Stimulated activated naive CD4-positive, alpha-beta T cell treated with Interleukin-2 at 50 U/mL for 16 hours (primary cell): ENCODE results near the gene NOC2L.

Experiments used
- DNase-seq: peaks from one replicate; lab custom pipeline; 2025; lab: John Stamatoyannopoulos, UW

Gene NOC2L

DNA sequence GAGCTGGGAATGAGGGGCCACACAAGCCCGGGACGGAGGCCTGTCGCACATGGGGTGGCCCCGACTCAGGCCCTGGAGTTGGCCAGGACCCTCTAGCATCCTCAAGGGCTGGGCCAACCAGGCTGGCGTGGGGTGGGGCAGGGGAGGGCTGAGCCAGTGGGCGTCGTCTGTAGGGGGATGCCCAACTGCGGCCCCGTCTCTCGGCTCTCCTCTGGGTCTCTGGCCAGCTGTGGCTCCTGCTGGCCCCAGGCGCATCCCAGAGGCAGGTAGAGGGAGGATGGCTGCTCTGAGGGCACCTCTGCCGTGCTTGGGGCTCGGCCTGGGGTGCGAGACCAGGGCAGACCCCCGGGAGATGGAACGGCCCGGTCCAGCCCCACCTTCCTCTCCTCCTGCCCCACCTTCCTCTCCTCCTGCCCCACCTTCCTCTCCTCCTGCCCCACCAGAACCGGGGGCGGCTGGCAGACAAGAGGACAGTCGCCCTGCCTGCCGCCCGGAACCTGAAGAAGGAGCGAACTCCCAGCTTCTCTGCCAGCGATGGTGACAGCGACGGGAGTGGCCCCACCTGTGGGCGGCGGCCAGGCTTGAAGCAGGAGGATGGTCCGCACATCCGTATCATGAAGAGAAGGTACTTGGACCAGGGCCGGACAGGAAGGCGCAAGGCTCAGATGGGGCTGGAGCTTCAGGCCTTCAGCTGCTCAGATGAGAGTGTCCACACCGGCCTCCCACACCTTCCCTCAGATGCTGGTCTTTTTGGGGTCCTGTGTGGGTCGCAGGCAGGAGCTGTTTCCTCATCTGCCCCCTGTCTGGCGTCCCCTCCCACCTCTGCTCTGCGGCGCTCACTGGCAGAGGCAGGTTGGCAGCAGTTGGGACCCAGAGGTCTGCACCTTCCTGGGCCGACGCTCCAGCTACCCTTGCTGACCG, 29.1 kb downstream of the NOC2L start:
- DNase-seq: no peak

DNA sequence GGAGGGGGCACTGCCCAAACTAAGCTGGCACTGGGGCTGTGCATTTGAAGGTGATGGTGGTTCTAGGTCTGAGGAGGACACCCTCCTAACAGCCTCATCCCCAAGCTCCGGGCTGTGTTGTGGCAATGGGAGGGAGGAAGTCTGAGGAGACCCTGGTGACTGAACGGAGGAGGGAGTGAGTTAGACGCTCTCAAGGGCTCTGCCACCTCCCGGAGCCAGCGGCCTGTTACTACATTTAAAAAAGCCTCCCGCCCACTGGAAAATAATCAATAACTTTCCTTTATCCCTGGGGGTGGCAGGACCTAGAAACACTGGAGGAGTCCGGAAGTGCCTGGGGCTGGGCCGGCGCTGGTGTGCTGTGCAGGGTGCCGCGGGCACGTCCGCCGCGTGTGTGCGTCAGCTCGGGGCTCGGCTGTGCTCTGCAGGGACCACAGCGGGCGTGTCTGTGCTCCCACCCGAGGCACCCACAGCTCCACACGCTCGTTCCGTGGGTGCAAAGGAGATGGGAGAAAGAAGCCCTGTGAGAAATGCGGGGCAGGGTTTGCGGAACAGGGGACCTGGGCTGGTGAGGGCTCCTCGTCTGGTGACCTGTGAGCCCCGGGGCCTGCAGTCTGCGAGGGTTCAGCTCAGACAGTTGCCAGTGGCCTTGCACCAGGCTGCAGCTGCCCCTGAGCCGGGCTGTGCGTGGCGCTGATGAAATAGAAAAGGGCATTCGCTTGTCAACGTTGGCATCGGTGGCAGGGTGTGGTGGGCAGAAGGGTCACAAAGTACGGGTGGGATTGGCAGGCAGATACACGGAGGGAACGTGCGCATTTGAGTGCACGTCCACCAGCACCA, 30.0 kb downstream of the NOC2L start:
- DNase-seq: no peak

DNA sequence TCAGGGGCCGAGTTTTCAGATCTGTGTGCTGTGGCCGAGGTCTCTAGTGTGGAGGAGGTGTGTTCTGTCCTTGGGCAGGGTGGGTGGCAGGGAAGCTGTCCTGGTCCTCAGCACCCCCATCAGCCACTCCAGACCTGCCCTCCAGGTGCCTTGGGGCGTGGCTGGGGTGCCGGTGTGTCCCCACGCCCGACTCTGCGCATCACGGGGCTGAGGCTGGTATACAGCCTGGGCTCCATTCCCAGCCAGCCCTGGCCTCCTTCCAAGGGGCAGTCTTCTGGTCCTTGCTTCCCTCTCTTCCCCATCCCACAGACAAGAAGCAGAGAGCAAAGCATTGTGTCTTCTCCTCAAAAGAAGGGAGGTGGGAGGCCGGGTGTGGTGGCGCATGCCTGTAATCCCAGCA, 31.3 kb downstream of the NOC2L start:
- no peak for DNase-seq

DNA sequence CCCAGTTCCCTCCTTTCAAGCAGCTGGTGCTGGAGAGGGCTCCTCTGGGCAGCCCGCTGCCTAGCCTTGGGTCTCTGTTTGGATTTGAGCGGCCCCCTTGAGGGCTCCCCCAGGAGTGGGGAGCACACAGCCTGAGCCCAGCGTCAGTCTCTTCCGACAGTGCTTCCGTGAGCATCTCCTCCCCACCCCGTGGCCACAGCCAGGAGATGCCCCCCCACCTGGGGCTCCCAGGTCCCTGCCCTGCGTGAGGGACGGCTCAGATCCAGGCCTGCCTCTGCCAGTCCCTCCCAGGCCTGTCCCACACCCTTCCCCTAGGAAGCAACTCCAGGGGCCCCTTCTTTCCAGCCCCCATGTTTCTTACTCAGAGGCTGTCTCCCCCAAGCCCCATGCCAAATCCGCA, 31.8 kb downstream of the NOC2L start:
- no peak for DNase-seq

DNA sequence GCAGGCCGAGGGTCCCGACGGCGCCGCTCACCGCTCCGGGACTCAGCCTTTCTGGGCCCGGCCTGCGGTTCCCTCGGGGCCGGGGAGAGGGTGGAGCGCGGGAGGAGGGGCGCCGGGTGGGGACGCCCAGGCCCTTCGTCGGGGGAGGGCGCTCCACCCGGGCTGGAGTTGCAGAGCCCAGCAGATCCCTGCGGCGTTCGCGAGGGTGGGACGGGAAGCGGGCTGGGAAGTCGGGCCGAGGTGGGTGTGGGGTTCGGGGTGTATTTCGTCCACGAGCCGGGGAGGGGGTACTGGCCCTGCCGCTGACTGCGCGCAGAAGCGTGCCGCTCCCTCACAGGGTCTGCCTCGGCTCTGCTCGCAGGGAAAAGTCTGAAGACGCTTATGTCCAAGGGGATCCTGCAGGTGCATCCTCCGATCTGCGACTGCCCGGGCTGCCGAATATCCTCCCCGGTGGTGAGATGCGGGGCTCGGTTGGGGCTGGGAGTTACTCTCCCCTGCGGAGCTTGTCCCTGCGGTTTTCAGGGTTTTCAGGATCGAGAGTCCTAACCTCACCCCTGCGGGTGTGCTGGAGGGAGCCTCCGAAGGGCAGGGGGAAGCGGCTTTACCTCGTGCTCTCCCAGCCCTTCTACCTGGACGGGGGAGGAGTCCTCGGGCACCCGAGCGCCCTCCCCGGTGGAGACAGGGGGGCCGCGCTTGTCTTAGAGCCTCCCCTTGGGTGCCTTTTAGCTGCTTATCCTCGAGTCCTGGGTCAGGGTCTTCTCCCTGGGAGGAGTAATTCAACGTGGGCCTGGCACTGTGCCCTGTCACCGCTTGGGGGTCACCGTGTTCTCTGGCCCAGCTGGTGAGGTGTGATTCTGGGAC, 33.3 kb downstream of the NOC2L start:
- DNase-seq: no peak

DNA sequence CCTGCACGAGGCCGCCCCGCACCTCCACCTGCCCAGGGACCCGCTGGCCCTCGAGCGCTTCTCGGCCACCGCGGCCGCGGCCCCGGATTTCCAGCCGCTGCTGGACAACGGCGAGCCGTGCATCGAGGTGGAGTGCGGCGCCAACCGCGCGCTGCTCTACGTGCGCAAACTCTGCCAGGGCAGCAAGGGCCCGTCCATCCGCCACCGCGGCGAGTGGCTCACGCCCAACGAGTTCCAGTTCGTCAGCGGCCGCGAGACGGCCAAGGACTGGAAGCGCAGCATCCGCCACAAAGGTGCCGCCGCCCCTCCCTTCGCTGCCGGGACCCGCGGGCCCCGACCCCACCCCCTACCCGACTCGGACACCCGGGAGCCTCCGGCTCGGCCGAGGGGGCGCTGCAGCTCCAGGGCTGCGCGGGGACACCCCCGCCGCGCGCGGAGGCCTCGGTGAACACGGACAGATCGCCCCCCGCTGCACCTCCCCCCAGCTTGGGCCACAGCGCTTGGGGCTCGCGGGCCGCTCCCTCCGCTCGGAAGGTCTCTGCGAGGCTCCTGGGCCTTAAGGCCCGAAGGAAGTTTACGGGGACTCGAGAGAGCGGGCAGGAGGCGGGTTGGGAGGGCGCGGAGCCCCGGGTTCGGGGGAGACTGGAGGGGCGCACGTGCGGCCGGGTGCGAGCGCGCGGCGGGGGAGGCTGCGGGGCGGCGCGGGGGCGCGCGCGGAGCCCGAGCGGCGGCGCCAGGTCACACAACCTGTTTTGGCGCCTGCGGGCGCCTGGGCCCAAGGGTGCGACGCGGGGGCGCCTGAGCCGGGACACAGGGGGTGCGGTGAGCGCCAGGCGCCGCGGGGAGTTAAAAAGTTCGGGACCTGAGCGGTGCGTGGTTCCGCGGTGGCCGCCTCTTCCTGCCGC, 34.1 kb downstream of the NOC2L start:
- DNase-seq: no peak

DNA sequence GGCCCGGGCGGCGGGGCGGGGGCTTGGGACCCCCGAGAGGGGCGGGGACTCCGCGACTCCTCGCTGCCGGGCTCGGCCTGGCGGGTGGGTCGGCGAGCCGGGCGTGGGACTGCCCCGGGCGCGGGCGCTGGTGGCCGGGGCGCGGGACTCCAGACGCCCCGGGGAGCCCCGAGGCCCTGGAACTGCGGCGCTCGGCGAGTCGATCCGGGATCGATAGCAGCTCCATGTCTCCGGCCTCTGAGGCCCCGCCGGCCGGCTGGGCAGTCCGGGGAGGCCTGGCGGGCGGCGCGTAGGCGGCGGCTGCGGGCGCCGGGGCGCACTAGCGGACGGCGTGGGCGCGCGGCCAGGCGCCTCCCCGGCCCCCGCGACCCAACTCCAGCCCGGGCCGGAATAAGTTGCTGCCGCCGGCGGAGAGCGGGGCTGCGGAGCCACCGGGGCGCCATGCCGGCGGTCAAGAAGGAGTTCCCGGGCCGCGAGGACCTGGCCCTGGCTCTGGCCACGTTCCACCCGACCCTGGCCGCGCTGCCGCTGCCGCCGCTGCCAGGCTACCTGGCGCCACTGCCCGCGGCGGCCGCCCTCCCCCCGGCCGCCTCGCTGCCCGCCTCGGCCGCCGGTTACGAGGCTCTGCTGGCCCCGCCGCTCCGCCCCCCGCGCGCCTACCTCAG, 34.9 kb downstream of the NOC2L start:
- no peak for DNase-seq

DNA sequence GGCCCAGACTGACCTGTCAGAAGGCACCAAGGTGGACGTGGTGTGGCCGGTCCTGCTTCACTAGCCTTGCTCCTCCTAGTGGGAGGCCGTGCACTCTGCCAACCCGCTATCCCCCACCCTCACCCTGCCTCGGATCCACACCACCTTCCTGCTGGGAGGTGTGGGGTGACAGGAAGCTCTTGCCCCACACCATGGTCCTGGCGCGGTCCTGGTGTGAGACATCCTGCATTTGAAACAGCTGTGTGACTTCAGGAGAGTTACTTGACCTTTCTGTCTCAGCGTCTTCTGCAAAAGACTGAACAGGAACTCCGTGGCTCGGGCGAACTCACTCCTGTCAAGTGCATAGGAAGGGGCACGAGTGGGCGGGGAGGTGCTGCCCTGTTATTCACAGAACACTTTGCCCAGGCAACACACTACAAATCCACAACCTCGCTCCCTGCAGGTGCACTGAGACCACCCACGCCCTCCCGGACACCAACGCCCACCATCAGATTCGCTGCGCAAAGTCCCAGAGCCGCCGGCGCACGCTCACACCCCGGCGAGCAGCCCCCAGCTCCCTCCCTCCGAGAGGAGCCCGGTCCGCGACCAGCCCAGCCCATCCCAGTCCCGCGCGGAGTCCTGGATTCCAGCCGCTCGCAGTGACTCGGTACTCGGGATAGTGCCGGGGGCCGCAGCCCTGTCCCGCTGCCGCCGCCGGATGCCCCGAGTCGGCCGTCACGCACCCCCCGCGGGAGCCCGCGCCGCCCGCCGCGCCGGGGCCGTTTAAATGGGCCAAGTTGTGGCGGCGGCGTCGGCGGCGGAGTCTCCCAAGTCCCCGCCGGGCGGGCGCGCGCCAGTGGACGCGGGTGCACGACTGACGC, 35.7 kb downstream of the NOC2L start, which contains the start of gene SAMD11:
TSS of gene SAMD11 (plus strand) at position 793 of the 860 bp plus-strand sequence. CDS start 509 bp downstream, outside the sequence.
- DNase-seq: peak; percentile 48

DNA sequence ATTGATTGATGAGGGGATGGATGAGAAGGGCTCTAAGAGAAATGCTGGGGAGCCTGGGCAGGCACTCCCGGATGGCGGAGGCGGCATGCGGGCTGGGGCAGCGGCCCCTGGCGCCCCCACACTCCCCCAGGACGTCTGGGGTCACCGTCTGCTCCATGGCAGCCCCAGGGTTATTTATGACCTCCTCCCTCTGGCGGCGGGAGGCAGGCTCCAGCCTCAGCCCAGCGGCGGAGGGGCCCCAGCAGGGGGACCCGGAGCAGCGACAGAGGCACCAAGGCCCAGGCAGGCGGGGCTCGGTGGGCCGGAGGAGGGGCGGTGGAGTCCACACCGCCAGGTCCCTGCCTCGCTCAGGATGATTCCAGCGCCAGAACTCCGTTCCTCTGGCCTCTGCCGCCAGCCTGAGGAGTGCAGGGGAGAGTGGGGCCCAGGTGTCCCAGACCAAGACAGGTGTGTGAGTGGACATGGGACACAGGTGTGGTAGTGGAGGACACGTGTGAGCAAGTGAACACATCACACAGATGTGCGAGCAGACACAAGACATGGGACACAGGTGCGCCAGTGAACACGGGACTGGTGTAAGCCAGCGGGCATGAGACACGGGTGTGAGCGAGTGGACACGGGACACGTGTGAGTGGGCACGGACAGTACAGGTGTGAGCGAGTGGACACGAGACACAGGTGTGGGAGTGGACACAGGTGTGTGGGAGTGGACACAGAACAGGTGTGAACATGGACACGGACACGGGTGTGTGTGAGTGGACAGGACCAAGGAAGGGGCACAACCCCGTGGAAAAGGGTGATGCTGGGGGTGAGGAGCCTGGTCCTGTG, 37.8 kb downstream of the NOC2L start:
- DNase-seq: peak; percentile 23

DNA sequence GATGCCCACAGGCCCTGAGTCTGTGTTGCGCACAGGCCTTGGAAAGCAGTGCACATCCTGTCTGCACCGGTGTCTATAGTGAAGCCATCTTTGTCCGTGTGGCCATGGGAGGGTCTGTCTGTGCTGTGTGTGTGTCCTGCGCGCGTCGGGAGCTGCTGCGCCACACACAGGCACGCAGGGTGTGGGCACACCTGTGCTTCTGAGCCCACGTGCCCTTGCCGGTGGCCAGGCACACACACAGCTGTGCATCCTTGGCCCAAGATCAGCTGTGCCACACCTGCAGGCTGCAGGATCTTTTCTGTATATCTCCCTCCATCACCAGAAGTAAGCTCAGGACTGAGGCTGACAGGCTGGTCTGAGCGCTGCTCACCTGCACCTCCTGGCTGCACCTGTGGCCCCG, 38.5 kb downstream of the NOC2L start:
- DNase-seq: no peak

DNA sequence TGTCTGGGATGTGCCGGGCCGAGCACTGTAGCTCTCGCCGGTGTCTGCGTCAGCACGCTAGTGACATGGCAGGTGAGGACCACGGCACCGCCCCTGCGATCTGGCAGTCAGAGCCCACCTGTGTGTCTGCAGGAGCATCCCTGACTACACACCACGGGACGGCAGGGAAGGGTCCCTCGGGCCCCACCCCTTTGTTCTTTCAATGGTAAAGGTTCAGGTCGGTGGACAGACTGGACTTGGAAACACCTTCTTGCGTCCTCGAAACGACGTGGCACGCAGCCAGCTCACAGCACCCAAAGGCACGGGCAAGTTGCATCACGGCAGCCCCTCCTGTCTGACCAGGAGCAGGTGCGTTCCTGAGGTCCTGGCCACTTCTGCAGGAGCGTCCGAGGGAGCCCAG, 39.0 kb downstream of the NOC2L start:
- no peak for DNase-seq

DNA sequence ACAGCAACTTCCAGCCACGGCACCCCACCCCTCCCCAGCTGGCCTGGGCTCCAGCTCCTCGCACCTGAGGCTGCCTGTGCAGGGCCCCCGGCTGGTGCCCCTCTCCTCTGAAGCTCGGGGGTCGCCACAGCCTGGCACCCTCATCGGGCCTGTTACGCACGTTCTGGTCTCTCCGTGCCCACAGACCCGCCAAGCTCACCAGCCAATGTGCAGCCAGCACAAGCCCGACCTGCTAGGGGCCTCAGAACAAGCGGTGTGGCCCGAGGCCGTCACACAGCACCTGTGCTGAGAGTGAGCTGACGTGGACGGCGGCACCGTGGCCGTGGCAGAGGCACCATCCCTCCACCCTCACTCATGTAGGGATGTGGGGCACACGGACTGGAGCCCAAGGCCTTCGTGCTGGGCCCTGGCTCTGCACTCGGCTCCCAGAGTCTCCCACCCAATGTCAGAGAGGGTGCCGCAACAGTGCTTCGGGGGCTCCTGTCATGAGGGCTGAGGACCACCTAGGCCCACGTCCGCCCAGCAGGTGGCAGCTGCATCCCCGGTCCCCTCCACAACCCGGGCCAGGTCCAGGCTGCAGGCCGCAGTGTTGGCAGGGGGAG, 39.7 kb downstream of the NOC2L start:
- DNase-seq: no peak

DNA sequence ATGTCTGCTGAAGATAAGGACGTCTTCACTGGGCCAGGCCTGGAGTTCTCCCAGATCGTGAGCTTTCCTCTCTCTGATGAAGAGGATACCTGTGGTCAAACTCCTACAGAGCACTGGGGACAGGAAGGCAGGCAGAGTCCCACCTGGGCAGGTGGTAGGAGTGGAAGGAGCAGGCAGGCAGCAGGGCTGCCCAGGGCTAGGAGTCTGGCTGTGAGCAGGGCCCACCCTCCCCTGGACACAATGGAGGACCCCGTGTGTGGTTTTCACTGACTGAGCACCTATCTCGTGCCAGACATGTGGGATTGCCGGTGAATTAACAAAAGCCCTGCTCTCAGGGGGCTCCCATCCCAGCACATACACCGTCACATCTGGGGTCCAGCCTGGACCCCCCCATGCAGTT, 40.2 kb downstream of the NOC2L start:
- DNase-seq: no peak

DNA sequence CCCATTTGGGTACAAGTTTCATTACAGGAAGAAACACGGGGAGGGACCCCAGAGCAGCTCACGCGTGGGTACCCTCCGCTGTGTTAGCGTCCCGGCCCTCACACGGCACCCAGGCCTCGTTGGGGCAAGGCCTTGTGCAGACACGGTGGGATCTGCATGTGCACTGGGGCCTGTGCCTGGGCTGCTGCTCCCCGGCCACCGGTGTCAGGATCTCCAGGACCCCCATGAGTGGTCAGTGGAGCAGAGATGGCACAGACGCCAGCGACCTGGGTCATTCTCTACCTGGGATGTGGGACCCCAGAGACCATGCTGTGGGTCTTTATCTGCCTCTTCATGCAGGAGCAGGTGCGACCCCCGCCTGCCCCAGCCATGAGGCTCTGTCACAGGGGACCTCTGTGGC, 40.7 kb downstream of the NOC2L start:
- no peak for DNase-seq

DNA sequence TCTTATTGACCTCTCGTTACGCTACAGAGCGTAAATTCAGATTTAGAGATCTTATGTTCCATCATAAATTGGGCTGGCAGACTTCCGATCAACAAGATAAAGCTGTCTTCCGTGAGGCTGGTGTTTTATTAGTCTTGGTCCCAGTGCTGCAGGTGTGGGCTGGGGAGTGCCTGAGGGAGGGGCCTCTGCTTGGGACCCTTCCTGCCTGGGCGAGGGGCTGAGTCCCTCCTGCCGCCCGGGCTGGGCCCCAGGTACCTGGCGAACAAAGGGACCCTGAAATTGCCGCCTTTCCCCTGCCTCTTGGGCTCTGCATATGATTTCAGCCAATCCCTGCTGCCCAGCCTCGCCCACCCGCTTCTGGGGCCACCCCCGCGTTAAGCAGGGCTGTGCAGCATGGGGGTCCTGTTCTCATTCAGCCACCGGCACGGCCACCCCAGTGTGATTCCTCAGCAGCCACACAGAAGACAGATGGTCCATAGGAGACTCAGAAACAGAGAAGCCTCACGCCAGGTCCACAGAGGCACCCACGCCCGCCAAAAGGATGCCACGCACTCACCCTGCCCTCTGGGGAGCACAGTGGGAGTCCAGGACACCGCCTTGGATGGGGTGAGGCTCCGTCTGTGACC, 41.5 kb downstream of the NOC2L start:
- no peak for DNase-seq

DNA sequence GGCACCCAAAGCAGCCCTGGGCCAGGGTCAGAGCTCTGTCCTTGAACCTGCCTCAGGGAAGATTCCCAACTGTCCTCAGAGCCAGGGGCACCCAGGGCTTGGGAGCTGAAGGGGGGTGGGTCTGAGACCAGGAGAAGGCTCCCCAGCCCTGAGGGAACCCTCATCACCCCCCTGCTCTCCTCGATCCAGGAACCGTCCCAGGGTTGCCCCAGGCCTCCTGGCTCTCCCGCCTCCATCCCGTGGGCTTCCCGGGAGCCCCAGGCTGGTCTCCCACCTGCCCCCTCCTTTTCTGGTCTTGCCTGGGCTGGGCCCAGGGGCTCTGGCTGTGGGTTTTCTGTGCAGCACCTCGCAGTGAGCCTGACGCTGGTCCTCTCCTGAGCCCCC, 42.0 kb downstream of the NOC2L start:
- DNase-seq: no peak

DNA sequence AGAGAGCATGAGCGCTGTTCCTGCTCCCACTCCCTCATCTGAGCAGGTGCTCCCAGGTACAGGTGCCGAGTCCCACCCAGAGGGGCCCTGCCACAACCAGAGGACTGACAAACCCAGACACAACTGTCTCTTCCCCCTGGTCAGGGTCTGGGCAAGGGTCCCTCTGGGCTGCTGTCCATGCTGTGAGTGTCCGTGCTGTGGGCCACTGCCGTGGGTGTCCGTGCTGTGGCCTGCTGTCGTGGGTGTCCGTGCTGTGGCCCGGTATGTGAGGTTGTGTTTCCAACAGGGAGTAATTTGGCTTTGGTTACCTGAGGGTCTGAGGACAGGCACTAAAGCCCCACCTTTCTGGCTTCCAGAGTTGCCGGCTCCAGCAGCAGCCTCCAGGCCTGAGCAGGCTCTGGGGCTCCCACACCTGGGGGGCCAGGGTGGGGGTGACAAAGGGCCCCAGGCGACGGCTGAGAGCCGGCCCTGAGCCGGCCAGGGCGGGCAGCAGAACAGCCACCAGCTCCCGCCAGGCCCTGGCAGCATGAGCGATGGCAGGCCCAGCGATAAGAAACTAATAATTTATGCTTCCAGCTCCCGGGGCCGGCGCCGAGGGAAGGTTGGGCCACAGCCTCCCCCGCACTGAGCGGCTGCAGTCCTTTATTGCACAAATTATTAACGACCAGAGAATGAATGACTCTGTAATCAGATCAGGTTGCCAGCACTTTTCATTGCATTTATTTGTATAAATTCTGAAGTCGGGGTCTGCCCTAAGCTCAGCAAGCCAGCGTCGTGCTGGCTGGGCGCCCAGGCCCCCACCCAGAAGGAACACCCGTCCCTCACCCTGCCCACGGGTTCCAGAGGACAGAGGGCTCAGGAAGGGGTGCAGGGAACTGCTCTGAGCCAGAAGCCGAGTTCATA, 42.6 kb downstream of the NOC2L start:
- no peak for DNase-seq
